Gastrocnemius medialis (tissue), 4 donors: ENCODE data around the gene CDK7. TPM values are rescaled to one million over a fixed set of nuclear protein-coding genes. Genes with fewer than 3 reads are reported as not detected.
"Not testable (repeated sequence)": the region's sequence is repeated elsewhere in the genome, so short reads cannot be mapped to it uniquely, and the experiment has no call there.

ENCODE experiments used
- ATAC-seq, 2 donors: fragments of 150-250 bp; one replicate each; pipeline ENCODE4 v1.9.1; 2016
- DNase-seq, 2 donors: peaks; one replicate each; pipeline ENCODE4 v3.0.0-alpha.2; 2019
- H3K27ac ChIP-seq, 4 donors: fragments of 200-600 bp; sonication (generic); 1 replicate in 1 of 4; 2 replicates in 3 of 4; pipeline ENCODE4 v1.5.1; 2016 to 2018; ENCODE audit warnings: mild to moderate bottlenecking in 2 of 4, moderate library complexity in 1 of 4
- H3K27me3 ChIP-seq, 3 donors: fragments of 200-600 bp; sonication (generic) in 2 of 3; 1 replicate in 1 of 3; 2 replicates in 2 of 3; pipeline versions ENCODE4 v1.5.1 to v1.6.0; 2016 to 2019; ENCODE audit warnings: mild to moderate bottlenecking in 1 of 3, moderate library complexity in 1 of 3
- H3K36me3 ChIP-seq, 2 donors: fragments of 200-600 bp; sonication (generic) in 1 of 2; one replicate each; pipeline ENCODE4 v1.5.1; 2017 to 2018
- H3K4me1 ChIP-seq, 2 donors: fragments of 200-600 bp; sonication (generic) in 1 of 2; one replicate each; pipeline ENCODE4 v1.5.1; 2016 to 2017; ENCODE audit warnings: mild to moderate bottlenecking in 2 of 2
- H3K4me3 ChIP-seq, 4 donors: fragments of 200-600 bp; sonication (generic) in 3 of 4; 1 replicate in 1 of 4; 2 replicates in 3 of 4; pipeline ENCODE4 v1.5.1; 2016 to 2019; ENCODE audit warnings: mild to moderate bottlenecking in 2 of 4
- H3K9me3 ChIP-seq, 3 donors: fragments of 200-600 bp; sonication (generic) in 2 of 3; 1 replicate in 1 of 3; 2 replicates in 2 of 3; pipeline ENCODE4 v1.5.1; 2016 to 2019
- POLR2A ChIP-seq, 2 donors: fragments of 450-650 bp; IDR thresholded peaks; one replicate each; pipeline ENCODE4 v1.6.1; 2017; ENCODE audit warnings: antibody characterized with exemption in 2 of 2, mild to moderate bottlenecking in 2 of 2, moderate library complexity in 2 of 2
- in situ Hi-C, 4 donors: fragments of 200-750 bp; cut with MboI; loops; one replicate each; pipeline versions ENCODE4 v1.15.0 to v1.8.0; 2017; ENCODE audit warnings: low sequenced_read_pairs in 4 of 4
- intact Hi-C: fragments of 100-400 bp; cut with DNase I; formaldehyde crosslinking; loops from one replicate; pipeline ENCODE4 v1.15.1; 2023; ENCODE audit warnings: low total_unique reads
- total RNA-seq, 4 donors: library from RNA; depleted of rRNA; stranded (reverse); fragments of >200 nt; gene quantifications; one replicate each; pipeline versions ENCODE4 v1.1.0 to v1.2.3, GENCODE V29; 2016
- TF ChIP-seq, protein P1 (sequence below), 5 experiments: fragments of 450-650 bp in 3 of 5; fragments of 200-600 bp in 2 of 5; sonication (generic) in 2 of 5; IDR thresholded peaks in 4 of 5; conservative IDR thresholded peaks in 1 of 5; 1 replicate in 4 of 5; 2 replicates in 1 of 5; pipeline ENCODE4 v1.5.1; 2016 to 2019; ENCODE audit warnings: antibody characterized with exemption in 5 of 5, mild to moderate bottlenecking in 3 of 5, moderate library complexity in 3 of 5

CDK7 gene
- total RNA-seq, 4 donors from 2014 or later = 23.4 to 31.6 (median 28.0) TPM

DNA sequence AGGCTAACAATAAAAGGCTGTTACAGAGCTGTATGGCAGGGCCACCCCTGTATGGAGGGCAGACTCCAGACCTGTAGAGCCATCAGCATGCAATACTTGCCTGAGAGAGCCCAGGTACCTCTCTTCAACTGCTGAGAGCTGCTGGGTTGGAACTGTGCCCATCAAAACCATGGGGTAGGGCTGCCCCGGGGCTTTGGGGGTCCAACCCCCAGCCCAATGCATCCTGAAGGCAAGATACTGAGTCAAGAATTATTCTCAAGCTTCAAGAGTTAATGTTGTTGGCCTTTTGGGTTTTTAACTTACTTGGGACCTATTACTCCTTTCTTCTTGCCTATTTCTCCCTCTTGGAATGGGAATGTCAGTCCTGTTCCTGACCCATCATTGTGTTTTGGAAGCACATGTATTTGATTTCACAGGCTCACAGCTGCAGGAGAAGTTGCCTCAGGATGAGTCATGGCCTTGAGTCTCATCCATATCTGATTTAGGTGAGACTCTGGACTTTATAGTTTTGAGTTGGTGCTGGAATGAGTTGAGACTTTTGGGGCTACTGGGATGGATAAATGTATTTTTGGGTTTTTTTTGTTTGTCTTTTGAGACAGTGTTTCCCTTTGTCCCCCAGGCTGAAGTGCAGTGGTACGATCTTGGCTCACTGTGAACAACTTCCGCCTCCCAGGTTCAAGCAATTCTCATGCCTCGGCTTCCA lies 21.0 kb upstream of the CDK7 start:
- H3K9me3 ChIP-seq = no peaks in the 10 kb centered on the region
- in situ Hi-C loops = no loop called here
- no peaks in the 10 kb centered on the region for H3K36me3 ChIP-seq
- ATAC-seq (no peak), DNase-seq (no peak)
- TF ChIP-seq, protein P1, sequence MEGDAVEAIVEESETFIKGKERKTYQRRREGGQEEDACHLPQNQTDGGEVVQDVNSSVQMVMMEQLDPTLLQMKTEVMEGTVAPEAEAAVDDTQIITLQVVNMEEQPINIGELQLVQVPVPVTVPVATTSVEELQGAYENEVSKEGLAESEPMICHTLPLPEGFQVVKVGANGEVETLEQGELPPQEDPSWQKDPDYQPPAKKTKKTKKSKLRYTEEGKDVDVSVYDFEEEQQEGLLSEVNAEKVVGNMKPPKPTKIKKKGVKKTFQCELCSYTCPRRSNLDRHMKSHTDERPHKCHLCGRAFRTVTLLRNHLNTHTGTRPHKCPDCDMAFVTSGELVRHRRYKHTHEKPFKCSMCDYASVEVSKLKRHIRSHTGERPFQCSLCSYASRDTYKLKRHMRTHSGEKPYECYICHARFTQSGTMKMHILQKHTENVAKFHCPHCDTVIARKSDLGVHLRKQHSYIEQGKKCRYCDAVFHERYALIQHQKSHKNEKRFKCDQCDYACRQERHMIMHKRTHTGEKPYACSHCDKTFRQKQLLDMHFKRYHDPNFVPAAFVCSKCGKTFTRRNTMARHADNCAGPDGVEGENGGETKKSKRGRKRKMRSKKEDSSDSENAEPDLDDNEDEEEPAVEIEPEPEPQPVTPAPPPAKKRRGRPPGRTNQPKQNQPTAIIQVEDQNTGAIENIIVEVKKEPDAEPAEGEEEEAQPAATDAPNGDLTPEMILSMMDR (IDR thresholded peaks at IDR 0.05 in 4 of 5, conservative IDR thresholded peaks at IDR 0.05 in 1 of 5) = no peak
- no peak for TF ChIP-seq POLR2A (IDR thresholded peaks at IDR 0.05)
- H3K27me3 ChIP-seq = no peaks in the 10 kb centered on the region
- no peak overlapping the region for H3K27ac ChIP-seq
- intact Hi-C loops = no loop called here
- H3K4me1 ChIP-seq = peaks cover 3% of the 10 kb centered on the region in 2 donors
- no peak overlapping the region for H3K4me3 ChIP-seq

DNA sequence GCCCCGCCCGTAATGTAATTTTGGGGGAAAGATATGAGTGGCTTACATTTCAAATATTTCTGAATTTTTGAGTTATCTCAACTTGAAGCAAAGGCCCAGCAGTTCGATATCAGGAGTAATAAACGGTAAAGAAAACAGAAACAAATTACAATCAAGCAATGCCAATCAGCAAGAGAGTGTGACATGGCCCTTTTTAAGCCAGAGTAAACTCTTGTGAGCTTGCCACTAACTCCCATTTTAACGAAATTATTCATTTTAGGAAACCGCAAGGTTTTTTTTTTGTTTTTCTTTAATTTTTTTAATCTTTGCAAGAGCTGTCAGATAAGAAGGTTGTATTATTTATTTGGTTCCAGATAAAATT lies 17.6 kb upstream of the CDK7 start:
- no peaks in the 10 kb centered on the region for H3K27me3 ChIP-seq
- DNase-seq (no peak), ATAC-seq (no peak)
- no peaks in the 10 kb centered on the region for H3K9me3 ChIP-seq
- H3K4me1 ChIP-seq = peaks cover 10% of the 10 kb centered on the region in 2 donors
- peak overlapping the region; percentile 93 to 100 (median 98) for H3K27ac ChIP-seq
- no peaks in the 10 kb centered on the region for H3K36me3 ChIP-seq
- H3K4me3 ChIP-seq = peak overlapping the region; percentile 95 to 100 (median 99)
- intact Hi-C loops = loop anchor here (1.0 to 2.0 kb wide), 3 partner anchors 17 to 124 kb away; partner anchors contain the start of genes CDK7 and CENPH
- in situ Hi-C loops = no loop called here
- no peak for TF ChIP-seq POLR2A (IDR thresholded peaks at IDR 0.05)
- TF ChIP-seq, protein P1 (IDR thresholded peaks at IDR 0.05 in 4 of 5, conservative IDR thresholded peaks at IDR 0.05 in 1 of 5) = no peak

DNA sequence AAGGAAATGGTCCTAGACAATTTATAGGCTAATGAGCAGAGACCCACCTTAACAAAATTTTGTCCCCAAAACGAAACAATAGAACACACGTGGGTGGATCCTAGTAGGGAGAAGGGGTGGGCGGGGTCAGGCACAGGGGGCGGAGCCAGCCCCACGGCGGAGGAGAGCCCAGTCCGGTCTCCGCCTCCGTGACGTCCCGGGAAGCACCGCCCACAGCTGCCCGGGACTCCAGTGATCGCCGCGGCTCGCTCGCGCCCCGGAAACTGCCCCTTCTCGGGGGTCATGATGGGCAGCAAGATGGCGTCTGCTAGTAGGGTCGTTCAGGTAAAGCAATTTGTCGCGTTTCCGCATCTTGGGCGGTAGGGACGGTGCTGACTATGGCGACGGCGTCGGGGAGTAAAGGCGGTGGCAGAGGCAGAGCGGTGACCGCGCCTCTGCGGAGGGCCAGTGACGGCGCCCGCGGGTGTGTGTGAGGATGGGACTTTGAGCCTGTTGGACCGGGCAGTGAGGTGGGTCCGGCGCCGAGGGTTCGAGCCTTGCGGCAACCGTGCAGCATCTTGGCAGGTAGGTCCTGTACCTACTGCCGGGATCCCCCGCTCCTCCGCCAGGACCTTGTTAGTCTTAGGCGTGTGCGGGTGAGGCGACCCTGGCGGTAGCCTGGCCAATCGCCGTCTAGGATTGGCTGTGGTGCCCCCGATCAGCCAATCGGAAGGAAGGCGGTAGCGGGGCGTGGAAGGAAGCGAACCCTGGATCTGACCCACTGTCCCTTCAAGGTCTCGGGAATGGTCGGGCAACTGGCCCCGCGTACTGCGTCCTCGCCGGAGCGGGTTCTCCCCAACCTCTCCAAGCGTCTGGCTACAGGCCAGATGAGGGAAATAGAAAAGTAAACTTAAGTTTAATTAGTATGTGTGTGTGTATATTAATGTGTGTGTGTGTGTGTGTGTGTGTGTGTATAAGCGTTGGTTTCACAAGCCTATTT lies 16.8 kb upstream of the CDK7 start:
- intact Hi-C loops = loop anchor here (1.0 to 2.0 kb wide), 5 partner anchors 16 to 151 kb away; partner anchors contain the start of genes AK6, CCNB1, CDK7 and CENPH
- TF ChIP-seq, protein P1 (IDR thresholded peaks at IDR 0.05 in 4 of 5, conservative IDR thresholded peaks at IDR 0.05 in 1 of 5) = peak in 4 of 5 experiments; percentile 42 to 62 (median 51)
- TF ChIP-seq POLR2A (IDR thresholded peaks at IDR 0.05) = peak; percentile 92 to 95
- DNase-seq = peak; percentile 96 to 97
- H3K4me1 ChIP-seq = peaks cover 10% of the 10 kb centered on the region in 2 donors
- peak overlapping the region; percentile 93 to 100 (median 98) for H3K27ac ChIP-seq
- no peaks in the 10 kb centered on the region for H3K36me3 ChIP-seq
- in situ Hi-C loops = no loop called here
- no peaks in the 10 kb centered on the region for H3K27me3 ChIP-seq
- H3K4me3 ChIP-seq = peak overlapping the region; percentile 95 to 100 (median 99)
- peak; percentile 95 to 97 for ATAC-seq
- H3K9me3 ChIP-seq = no peaks in the 10 kb centered on the region

DNA sequence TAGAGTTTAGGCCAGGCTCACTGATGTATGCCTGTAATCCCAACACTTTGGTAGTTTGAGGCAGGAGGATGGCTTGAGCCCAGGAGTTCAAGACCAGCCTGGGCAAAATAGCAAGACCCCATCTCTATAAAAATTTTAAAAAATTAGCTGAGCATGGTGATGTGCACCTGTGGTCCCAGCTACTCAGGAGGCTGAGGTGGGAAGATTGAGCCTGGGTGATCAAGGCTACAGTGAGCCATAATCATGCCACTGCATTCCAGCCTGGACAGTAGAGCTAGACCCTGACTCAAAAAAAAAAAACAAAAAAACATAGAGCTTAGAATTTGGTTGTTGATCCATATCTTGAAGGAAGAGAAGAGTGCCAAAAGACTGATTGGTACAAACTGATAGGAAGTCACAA lies 14.7 kb upstream of the CDK7 start:
- Histone ChIP-seq H3K36me3 (peaks cover 0 to 3% of the 10 kb centered on the region in 2 donors), H3K4me1 (peaks cover 10% of the 10 kb centered on the region in 2 donors), H3K27me3 (no peaks in the 10 kb centered on the region), H3K9me3 (no peaks in the 10 kb centered on the region), H3K4me3 (no peak overlapping the region), H3K27ac (no peak overlapping the region)
- ATAC-seq = no peak
- no peak for TF ChIP-seq POLR2A (IDR thresholded peaks at IDR 0.05)
- TF ChIP-seq, protein P1 (IDR thresholded peaks at IDR 0.05 in 4 of 5, conservative IDR thresholded peaks at IDR 0.05 in 1 of 5) = no peak
- no peak for DNase-seq
- intact Hi-C loops (no loop called here), in situ Hi-C loops (no loop called here)

DNA sequence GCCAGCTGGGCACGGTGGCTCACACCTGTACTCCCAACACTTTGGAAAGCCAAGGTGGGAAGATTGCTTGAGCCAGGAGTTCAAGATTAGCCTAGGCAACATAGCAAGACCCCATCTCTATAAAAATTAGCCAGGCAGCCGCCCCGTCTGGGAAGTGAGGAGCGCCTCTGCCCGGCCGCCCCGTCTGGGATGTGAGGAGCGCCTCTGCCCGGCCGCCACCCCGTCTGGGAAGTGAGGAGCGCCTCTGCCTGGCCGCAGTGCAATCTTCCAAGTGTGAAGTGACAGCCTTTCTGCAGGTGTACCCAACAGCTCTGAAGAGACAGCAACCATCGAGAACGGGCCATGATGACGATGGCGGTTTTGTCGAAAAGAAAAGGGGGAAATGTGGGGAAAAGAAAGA lies 14.3 kb upstream of the CDK7 start:
- in situ Hi-C loops, intact Hi-C loops, H3K9me3 ChIP-seq, H3K27me3 ChIP-seq, H3K27ac ChIP-seq, H3K36me3 ChIP-seq, DNase-seq, H3K4me3 ChIP-seq, ATAC-seq: not testable (repeated sequence)
- peaks cover 10% of the 10 kb centered on the region in 2 donors for H3K4me1 ChIP-seq

DNA sequence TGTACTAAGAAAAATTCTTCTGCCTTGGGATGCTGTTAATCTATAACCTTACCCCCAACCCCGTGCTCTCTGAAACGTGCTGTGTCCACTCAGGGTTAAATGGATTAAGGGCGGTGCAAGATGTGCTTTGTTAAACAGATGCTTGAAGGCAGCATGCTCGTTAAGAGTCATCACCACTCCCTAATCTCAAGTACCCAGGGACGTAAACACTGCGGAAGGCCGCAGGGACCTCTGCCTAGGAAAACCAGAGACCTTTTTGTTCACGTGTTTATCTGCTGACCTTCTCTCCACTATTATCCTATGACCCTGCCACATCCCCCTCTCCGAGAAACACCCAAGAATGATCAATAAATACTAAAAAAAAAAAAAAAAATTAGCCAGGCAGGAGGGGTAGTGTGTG lies 13.9 kb upstream of the CDK7 start:
- H3K27me3 ChIP-seq, in situ Hi-C loops, H3K36me3 ChIP-seq, H3K4me3 ChIP-seq, H3K9me3 ChIP-seq, DNase-seq, H3K27ac ChIP-seq, ATAC-seq: not testable (repeated sequence)
- intact Hi-C loops = loop anchor here (1.0 kb wide), 1 partner anchor 9 kb away; no protein-coding TSS in a partner anchor
- peaks cover 10% of the 10 kb centered on the region in 2 donors for H3K4me1 ChIP-seq
